Mammary epithelial cell (primary cell): Measurements from ENCODE around the gene YWHAE.

ENCODE experiments used
- CTCF ChIP-seq, 2 donors: IDR thresholded peaks in 1 of 2; conservative IDR thresholded peaks in 1 of 2; 2 replicates each; pipeline ENCODE4 v1.5.1; 2011 to 2012; ENCODE audit warnings: inconsistent platforms in 2 of 2, low read length in 2 of 2, mild to moderate bottlenecking in 2 of 2, control low read depth in 1 of 2, low read depth in 1 of 2; ENCODE audit not compliant: insufficient read depth in 1 of 2; ENCODE audit errors: extremely low read depth in 1 of 2
- EZH2 ChIP-seq: IDR thresholded peaks from 2 replicates; pipeline ENCODE4 v1.6.1; 2012; ENCODE audit warnings: low read length, inconsistent platforms, borderline replicate concordance

DNA sequence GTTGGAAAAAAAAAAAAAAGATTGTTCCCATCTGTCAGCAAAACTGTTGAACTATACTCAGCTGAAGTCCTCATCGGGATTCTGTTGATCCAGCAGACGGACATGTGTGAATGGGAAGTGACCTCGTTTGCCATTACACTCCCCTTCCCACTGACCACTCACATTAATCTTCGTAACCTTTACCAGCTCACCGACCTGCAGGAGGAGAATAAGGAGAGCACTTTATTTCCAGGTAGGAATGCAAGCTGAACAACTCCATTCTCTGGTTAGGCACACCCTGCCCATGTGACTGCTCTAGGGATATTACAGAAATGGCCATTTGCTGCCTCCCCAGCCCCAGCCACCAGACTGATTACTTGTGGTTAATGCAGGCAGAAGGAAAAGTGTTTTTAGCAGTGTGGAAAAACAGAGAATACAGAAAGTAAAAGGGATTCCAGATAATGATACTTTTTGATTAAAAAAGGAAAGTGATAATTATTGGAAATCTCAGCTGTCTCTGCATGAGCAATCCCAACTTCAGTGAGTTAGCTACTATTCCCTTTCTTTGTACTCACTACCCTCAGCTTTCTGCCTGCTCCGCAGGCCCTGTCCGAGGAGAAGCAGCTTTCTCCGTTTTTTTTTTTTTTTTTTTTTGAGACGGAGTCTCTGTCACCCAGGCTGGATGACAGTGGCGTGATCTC lies 23.6 kb upstream of the YWHAE start:
- TF ChIP-seq CTCF (conservative IDR thresholded peaks at IDR 0.05 in 1 of 2, IDR thresholded peaks at IDR 0.05 in 1 of 2; ENCODE audit: extremely low read depth in 1 of 2, insufficient read depth in 1 of 2, low read depth in 1 of 2, low read length in 2 of 2) (no peak), EZH2 (no peak)
